IMR-90 (cell line): ENCODE results near the gene SH3BGRL3. TPM values are rescaled to one million over a fixed set of nuclear protein-coding genes. Genes with fewer than 3 reads are reported as not detected.

Source experiments
- ATAC-seq: fragments of 200-7000 bp; cut with Tn5 transposase; 2 replicates; pipeline ENCODE4 v1.9.1; 2020; ENCODE audit warnings: low read depth, mild to moderate bottlenecking, moderate library complexity
- BruUV-seq: library from RNA; stranded (reverse); fragments of 400-500 nt; replicated peaks from 2 replicates; lab custom pipeline; 2021; lab: Mats Ljungman, UMichigan
- CTCF ChIA-PET: fragments of 300-600 bp; formaldehyde crosslinking; extraction: SDS; loops from one replicate; lab custom pipeline; 2021; ENCODE audit warnings: antibody characterized with exemption; lab: Yijun Ruan, JAX
- POLR2A ChIA-PET: fragments of 300-600 bp; sonication (Branson Sonifier 250); formaldehyde crosslinking; loops from one replicate; lab custom pipeline; 2022; ENCODE audit warnings: antibody characterized with exemption; ENCODE audit not compliant: unreplicated experiment; lab: Charles Lee
- DNase-seq: peaks from one replicate; pipeline ENCODE4 v3.0.0; 2013
- H2AFZ ChIP-seq: replicated peaks from 2 replicates; pipeline ENCODE3; 2013; ENCODE audit warnings: low read length, mild to moderate bottlenecking; ENCODE audit not compliant: poor library complexity
- H2AK5ac ChIP-seq: 2 replicates; pipeline ENCODE4 v1.6.1; 2013; ENCODE audit warnings: low read depth, low read length, inconsistent platforms
- H2AK9ac ChIP-seq: replicated peaks from 2 replicates; pipeline ENCODE3; 2013; ENCODE audit warnings: mild to moderate bottlenecking, low read depth, low read length, moderate library complexity; ENCODE audit not compliant: poor library complexity
- H2BK120ac ChIP-seq: 2 replicates; pipeline ENCODE4 v1.6.1; 2013; ENCODE audit warnings: low read depth, low read length, inconsistent platforms
- H2BK15ac ChIP-seq: 3 replicates; pipeline ENCODE4 v1.6.1; 2013; ENCODE audit warnings: low read depth, low read length, inconsistent platforms
- H2BK20ac ChIP-seq: 2 replicates; pipeline ENCODE4 v1.6.1; 2013; ENCODE audit warnings: low read depth, mild to moderate bottlenecking, inconsistent platforms, low read length, moderate library complexity
- H2BK5ac ChIP-seq: 2 replicates; pipeline ENCODE4 v1.6.1; 2013; ENCODE audit warnings: mild to moderate bottlenecking, low read depth, low read length, inconsistent platforms; ENCODE audit not compliant: poor library complexity, severe bottlenecking
- H3K14ac ChIP-seq: replicated peaks from 2 replicates; pipeline ENCODE4 v1.6.1; 2013; ENCODE audit warnings: low read depth, low read length, inconsistent platforms
- H3K18ac ChIP-seq: 2 replicates; pipeline ENCODE4 v1.6.1; 2013; ENCODE audit warnings: low read depth, low read length, control low read depth
- H3K23ac ChIP-seq: 2 replicates; pipeline ENCODE4 v1.6.1; 2013; ENCODE audit warnings: low read depth, low read length, inconsistent platforms
- H3K27ac ChIP-seq: 2 replicates; pipeline ENCODE4 v1.5.1; 2013; ENCODE audit warnings: mild to moderate bottlenecking, control low read depth, low read length; ENCODE audit not compliant: insufficient read depth
- H3K27me3 ChIP-seq: 2 replicates; pipeline ENCODE4 v1.6.1; 2013; ENCODE audit warnings: low read length; ENCODE audit not compliant: control insufficient read depth, insufficient read depth
- H3K36me3 ChIP-seq: 2 replicates; pipeline ENCODE4 v1.6.1; 2013; ENCODE audit warnings: low read length, mixed read lengths; ENCODE audit not compliant: control insufficient read depth, insufficient read depth
- H3K4ac ChIP-seq: 2 replicates; pipeline ENCODE4 v1.6.1; 2013; ENCODE audit warnings: low read depth, low read length, inconsistent platforms
- H3K4me1 ChIP-seq: 2 replicates; pipeline ENCODE4 v1.6.1; 2013; ENCODE audit warnings: low read length, mixed read lengths; ENCODE audit not compliant: control insufficient read depth, insufficient read depth
- H3K4me2 ChIP-seq: 2 replicates; pipeline ENCODE4 v1.6.1; 2013; ENCODE audit warnings: low read depth, mild to moderate bottlenecking, control low read depth, low read length, moderate library complexity
- H3K4me3 ChIP-seq: 2 replicates; pipeline ENCODE4 v1.5.1; 2013; ENCODE audit warnings: low read depth, mild to moderate bottlenecking, control low read depth, low read length, moderate library complexity; ENCODE audit not compliant: insufficient read depth
- H3K56ac ChIP-seq: 2 replicates; pipeline ENCODE4 v1.6.1; 2013; ENCODE audit warnings: low read length, inconsistent platforms; ENCODE audit not compliant: insufficient read depth; ENCODE audit errors: extremely low read depth
- H3K79me1 ChIP-seq, 2 experiments: 2 replicates each; pipeline ENCODE4 v1.6.1; 2013; ENCODE audit warnings: low read length in 2 of 2, inconsistent platforms in 1 of 2, low read depth in 1 of 2
- H3K9ac ChIP-seq: 2 replicates; pipeline ENCODE4 v1.6.1; 2013; ENCODE audit warnings: low read depth, low read length, control low read depth
- H3K9me1 ChIP-seq: 2 replicates; pipeline ENCODE4 v1.6.1; 2013; ENCODE audit warnings: low read length, inconsistent platforms; ENCODE audit not compliant: insufficient read depth
- H3K9me3 ChIP-seq: 2 replicates; pipeline ENCODE4 v1.6.1; 2013; ENCODE audit warnings: low read length; ENCODE audit not compliant: control insufficient read depth, insufficient read depth
- H4K20me1 ChIP-seq: 2 replicates; pipeline ENCODE4 v1.6.1; 2013; ENCODE audit warnings: low read length, inconsistent platforms; ENCODE audit not compliant: insufficient read depth
- H4K5ac ChIP-seq: 2 replicates; pipeline ENCODE4 v1.6.1; 2013; ENCODE audit warnings: mild to moderate bottlenecking, low read depth, low read length, control low read depth
- H4K8ac ChIP-seq, 2 experiments: 2 replicates each; pipeline ENCODE4 v1.6.1; 2013; ENCODE audit warnings: low read depth in 2 of 2, low read length in 2 of 2, control low read depth in 1 of 2, inconsistent platforms in 1 of 2
- H4K91ac ChIP-seq: 2 replicates; pipeline ENCODE4 v1.6.1; 2013; ENCODE audit warnings: low read depth, low read length, inconsistent platforms; ENCODE audit not compliant: insufficient read depth
- BHLHE40 ChIP-seq: fragments of 150-350 bp; IDR thresholded peaks from 2 replicates; pipeline ENCODE4 v1.6.1; 2016; ENCODE audit warnings: mild to moderate bottlenecking, low read depth, low read length
- CTCF ChIP-seq: conservative IDR thresholded peaks from 2 replicates; pipeline ENCODE4 v1.5.1; 2012; ENCODE audit warnings: mild to moderate bottlenecking, low read depth, low read length, improper control_type of control experiment
- MAZ ChIP-seq: IDR thresholded peaks from 2 replicates; pipeline ENCODE4 v1.6.1; 2012; ENCODE audit warnings: low read depth, mild to moderate bottlenecking, low read length, improper control_type of control experiment, moderate library complexity, borderline replicate concordance
- POLR2A ChIP-seq: IDR thresholded peaks from 2 replicates; pipeline ENCODE4 v1.6.1; 2012; ENCODE audit warnings: mild to moderate bottlenecking, low read depth, low read length
- WGBS, 2 experiments: methylation state at CpG; one replicate each; pipeline versions ENCODE4 v1.1.5 to v1.1.7; 2013; ENCODE audit warnings: missing lambda C conversion rate in 2 of 2; ENCODE audit not compliant: insufficient read length in 1 of 2; ENCODE audit errors: extremely low coverage in 2 of 2; 5-methylcytosine and 5-hydroxymethylcytosine counted together
- dilution Hi-C: fragments of 300-500 bp; cut with HindIII; formaldehyde crosslinking; loops from one replicate; pipeline ENCODE4 v1.14.3; 2018; ENCODE audit warnings: low sequenced_read_pairs; ENCODE audit not compliant: unreplicated experiment
- in situ Hi-C: fragments of 300-500 bp; cut with MboI; formaldehyde crosslinking; loops from 3 replicates; pipeline ENCODE4 v1.14.3; 2019; ENCODE audit warnings: low sequenced_read_pairs, inconsistent platforms, mixed read lengths
- intact Hi-C: fragments of 100-400 bp; cut with micrococcal nuclease; formaldehyde crosslinking; loops from 2 replicates; pipeline ENCODE4 v1.10.0; 2022
- polyA plus RNA-seq, 3 experiments: library from polyadenylated mRNA; depleted of rRNA; stranded (reverse); fragments of >200 nt; gene quantifications; 2 replicates each; pipeline ENCODE4 v1.2.3, GENCODE V29; 2012; ENCODE audit warnings: low replicate concordance in 1 of 3
- total RNA-seq: library from RNA; depleted of rRNA; stranded (reverse); fragments of >200 nt; gene quantifications from 2 replicates; pipeline ENCODE4 v1.2.3, GENCODE V29; 2012

SH3BGRL3 gene
- total and polyA plus RNA-seq, 2 of the 4 experiments (the other 2 are of a cell fraction): 35.0 to 483 TPM

- TF ChIP-seq BHLHE40 (peak; percentile 72), MAZ (peak; percentile 47; the same call in 1 of the 2 replicates)
Observed at GRCh38 chr1:26284597-26285347, 4.9 kb downstream of the SH3BGRL3 start (continued).

GRCh38 chr1:26285366-26286063 lies 5.6 kb downstream of the SH3BGRL3 start:
- H3K4me2 ChIP-seq: no peak overlapping the region
- ATAC-seq: no peak

More at GRCh38 chr1:26285366-26286063, 5.6 kb downstream of the SH3BGRL3 start:
- TF ChIP-seq POLR2A (peak; percentile 57), CTCF (peak; percentile 28), BHLHE40 (no peak)
- POLR2A ChIA-PET: no interaction called here
- CTCF ChIA-PET: interaction anchor here (0.6 to 1.5 kb wide), 6 partner anchors 10 to 1462 kb away, joined by 3 to 6 read pairs (median 4); partner anchors contain the start of gene CEP85
- Histone ChIP-seq H3K36me3 (peaks cover 20% of the 10 kb centered on the region), H2AFZ (peak overlapping the region; percentile 88), H3K27ac (peak overlapping the region; percentile 35), H4K8ac (peak overlapping the region in 1 of 2 experiments; percentile 83; a peak in 3 of 4 replicates), H3K23ac (no peak overlapping the region), H3K4me1 (peaks cover 40% of the 10 kb centered on the region), H3K18ac (no peak overlapping the region), H4K20me1 (peaks cover 32% of the 10 kb centered on the region), H2BK20ac (peak overlapping the region; percentile 79), H2AK5ac (peak overlapping the region; percentile 94), H3K9me3 (no peaks in the 10 kb centered on the region), H3K79me1 (peaks cover 20 to 61% of the 10 kb centered on the region in 2 experiments), H2BK15ac (peak overlapping the region; percentile 21; the same call in 1 of the 3 replicates), H3K27me3 (no peaks in the 10 kb centered on the region), H2BK120ac (peak overlapping the region; percentile 88), H4K91ac (peak overlapping the region; percentile 88), H3K9ac (no peak overlapping the region), H3K14ac (0 out of 2 replicates have a peak overlapping the region, but pooled peaks have one; percentile 81), H4K5ac (peak overlapping the region; percentile 19), H3K4ac (peak overlapping the region; percentile 94), H2AK9ac (peak overlapping the region; percentile 98), H3K9me1 (peaks cover 41% of the 10 kb centered on the region), H3K4me3 (no peak overlapping the region), H3K56ac (no peak overlapping the region), H2BK5ac (peak overlapping the region; percentile 98)
- dilution Hi-C loops (no loop called here), in situ Hi-C loops (no loop called here), intact Hi-C loops (no loop called here)
- no TSS peak for BruUV-seq
- no peak for DNase-seq
- WGBS, 2 experiments: 88% methylated on average over 8 of the region's 19 CpGs; no CpG with 5 or more reads in 1 of the 2 experiments
